SKM-1 treated with dmso at 0.1 percent for 144 hours (cell line): ENCODE measurements around the gene THEM4.
"Not testable (repeated sequence)": the region's sequence is repeated elsewhere in the genome, so short reads cannot be mapped to it uniquely, and the experiment has no call there.

Experiments used
- DNase-seq: peaks from one replicate; lab custom pipeline; 2025; ENCODE audit not compliant: unreplicated experiment; lab: John Stamatoyannopoulos, UW

The THEM4 gene

DNA sequence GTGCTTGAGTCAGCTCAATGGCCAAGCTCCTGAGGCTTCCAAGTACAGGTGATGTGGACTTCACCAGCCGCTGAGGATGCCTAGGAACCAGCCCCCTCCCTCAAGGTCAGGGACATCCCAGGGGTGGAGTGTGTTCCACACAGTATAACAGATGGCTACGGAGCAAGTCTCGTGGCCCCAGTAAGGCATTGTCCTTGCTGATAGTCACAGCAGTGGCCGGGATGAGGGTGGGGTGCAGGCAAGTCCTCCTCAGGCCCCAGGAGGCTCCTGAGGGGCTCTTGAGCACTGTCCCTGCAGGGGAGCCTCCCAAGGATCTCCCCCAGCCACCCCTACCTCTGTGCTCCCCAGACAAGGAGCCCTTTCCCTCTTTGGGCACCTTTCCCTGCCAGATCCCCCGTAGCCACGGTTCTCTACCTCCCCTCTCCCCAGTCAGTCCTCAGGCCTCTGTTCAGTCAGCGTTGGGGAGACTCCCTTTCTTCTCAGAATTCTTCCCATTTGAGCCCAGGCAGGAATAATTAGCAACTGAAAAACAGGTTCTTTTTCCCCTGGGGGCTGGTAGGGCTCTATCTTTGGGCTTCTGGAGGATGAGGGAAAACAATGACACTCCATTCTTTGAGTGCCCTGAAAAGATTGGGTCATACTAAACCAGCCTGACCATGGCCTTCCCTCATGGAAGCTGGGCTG, 48.7 kb downstream of the THEM4 start:
- no peak for DNase-seq

GRCh38 chr1:151859891-151860293, 49.4 kb downstream of the THEM4 start:
- DNase-seq: no peak

GRCh38 chr1:151858886-151859665, 50.2 kb downstream of the THEM4 start:
- no peak for DNase-seq

DNA sequence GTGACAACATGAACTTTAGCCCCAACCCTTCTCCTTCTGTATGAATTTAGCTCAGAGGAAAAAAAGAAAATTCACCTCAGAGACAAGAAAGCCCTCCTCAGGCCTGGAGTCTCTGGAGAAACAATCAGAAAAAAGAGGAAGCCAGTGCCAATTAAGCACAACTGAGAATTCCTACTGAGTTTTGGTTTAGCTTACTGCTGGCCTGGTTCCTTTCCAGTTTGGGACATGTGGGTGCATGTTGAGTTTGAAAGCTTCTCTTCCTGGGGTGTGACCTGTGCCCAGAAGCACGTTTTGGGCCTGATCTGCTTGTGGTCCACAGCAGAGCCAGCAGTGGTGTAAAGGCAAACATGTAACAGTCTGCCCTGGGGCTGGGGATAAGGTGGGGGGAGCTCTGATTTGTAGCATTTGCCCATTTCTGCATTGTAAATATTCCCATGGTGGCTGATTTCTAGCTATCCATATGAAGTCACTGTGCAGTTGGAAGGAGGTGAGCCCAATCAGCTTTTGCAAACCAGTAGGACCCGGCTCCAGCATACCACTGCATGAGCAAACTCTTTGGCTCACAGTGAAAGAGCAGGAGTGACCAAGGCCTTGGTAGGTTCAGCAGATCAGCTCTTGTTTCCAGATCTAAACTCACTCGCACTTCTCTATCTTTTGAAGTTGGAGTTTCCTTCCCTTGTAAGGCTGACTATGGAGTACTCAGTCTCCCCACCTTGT, 51.1 kb downstream of the THEM4 start:
- no peak for DNase-seq

GRCh38 chr1:151855933-151856332, 53.4 kb downstream of the THEM4 start:
- DNase-seq: no peak

DNA sequence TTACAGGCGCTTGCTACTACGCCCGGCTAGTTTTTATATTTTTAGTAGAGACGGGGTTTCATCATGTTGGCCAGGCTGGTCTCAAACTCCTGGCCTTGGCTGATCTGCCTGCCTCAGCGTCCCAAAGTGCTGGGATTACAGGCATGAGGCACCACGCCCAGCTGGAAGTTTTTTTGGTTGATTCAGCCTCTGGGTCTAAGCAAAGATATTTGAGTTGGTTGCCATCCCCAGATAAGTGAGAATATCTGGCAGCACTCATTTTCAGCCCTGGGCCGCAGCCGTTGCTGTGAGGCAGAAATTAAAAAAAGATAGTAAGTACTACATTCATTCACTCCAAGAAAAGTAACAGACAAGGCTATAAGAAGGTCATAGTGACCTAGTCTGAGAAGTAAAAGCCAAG, 53.8 kb downstream of the THEM4 start:
- not testable (repeated sequence) for DNase-seq

DNA sequence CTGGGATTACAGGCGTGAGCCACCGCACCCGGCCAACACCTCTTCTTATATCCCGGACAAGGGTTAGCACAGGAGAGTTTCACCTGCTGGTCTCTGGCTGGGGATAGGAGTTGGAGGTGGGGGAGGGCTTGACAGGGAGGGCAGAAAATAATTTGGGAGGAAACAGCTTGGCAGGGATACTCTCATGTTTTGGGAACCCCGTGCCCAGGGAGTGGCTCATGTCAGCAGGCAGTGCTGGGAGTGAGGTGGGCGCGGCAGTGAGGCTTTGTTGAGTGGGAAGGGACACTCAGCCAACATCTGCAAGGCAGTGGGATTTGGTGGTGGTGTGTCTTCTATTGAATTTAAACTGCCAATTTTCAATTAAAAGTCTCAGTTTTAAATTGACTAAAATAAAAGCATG, 54.7 kb downstream of the THEM4 start:
- DNase-seq: no peak

DNA sequence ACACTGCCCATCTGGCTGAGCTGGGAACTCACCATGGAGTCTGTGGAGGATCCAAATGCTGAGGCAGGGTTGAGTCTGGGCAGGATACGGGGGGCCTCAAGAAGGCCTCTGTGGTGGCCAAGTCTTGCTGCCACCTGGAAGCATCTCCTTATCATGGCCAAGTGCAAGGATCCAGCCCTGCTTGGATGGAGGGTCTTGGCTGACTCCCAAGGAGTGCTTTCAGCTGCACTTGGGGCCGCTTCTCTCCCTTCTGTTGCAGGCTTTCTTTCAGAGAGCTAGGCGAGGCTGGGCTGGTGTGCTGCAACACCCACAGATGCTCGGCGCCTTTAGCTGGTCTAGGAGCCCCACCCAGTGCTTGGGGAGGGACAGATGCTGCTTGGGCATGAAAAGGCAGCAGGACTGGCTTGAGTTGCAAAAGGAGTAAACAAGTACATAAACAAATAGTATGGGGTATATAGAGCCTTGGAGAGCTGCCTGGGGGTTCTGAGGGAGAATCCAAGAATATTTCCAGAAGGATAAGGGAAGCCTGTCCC, 55.8 kb downstream of the THEM4 start, which contains the start of gene THEM5:
Gene THEM5 (minus strand): TSS at position 302 of the 533 bp plus-strand sequence. CDS start 147 bp downstream, at position 155.
- DNase-seq: no peak

DNA sequence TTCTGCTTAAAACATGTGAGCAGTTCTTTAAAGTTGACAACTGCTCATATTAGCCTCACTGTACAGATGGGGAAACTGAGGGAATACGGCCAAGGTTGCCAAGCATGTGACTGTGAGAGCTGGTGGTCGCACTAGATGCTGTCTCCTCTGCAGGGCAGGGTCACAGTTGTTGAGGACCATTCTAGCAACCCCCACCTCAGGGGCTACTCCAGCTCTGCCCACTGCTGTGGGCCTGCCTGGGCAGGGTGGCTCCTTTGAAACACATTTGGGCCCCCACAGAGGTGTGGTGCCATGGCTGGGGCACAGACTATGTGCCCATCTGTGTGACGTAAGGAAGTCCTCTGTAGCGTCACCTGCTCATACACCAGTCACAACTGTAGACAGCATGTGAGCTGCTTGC, 56.6 kb downstream of the THEM4 start:
- no peak for DNase-seq

DNA sequence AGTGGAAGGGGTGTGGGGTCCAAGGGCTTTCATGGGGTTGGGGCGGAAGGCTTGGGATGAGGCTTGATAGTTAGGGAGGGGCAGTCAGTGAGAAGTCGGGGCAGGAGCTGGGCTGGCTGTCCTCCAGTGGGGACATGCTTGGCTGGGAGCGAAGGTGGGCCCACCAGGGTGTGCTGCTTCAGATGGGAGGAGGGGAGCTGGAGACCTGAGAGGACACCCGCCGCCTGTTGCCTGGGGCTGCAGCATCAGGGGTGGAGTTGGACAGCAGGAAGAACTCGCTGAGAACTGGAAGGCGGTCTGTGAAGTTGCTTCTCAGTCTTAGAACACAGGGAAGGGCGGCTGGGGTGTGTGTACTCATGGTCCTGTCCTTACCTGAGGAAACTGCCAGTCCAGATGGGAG, 57.4 kb downstream of the THEM4 start:
- DNase-seq: no peak

GRCh38 chr1:151849871-151850270, 59.4 kb downstream of the THEM4 start:
- no peak for DNase-seq

GRCh38 chr1:151849126-151849525, 60.2 kb downstream of the THEM4 start:
- no peak for DNase-seq

- DNase-seq: no peak
Observed at GRCh38 chr1:151847867-151848596, 61.3 kb downstream of the THEM4 start.

GRCh38 chr1:151846686-151847237, 62.5 kb downstream of the THEM4 start:
- DNase-seq: no peak

DNA sequence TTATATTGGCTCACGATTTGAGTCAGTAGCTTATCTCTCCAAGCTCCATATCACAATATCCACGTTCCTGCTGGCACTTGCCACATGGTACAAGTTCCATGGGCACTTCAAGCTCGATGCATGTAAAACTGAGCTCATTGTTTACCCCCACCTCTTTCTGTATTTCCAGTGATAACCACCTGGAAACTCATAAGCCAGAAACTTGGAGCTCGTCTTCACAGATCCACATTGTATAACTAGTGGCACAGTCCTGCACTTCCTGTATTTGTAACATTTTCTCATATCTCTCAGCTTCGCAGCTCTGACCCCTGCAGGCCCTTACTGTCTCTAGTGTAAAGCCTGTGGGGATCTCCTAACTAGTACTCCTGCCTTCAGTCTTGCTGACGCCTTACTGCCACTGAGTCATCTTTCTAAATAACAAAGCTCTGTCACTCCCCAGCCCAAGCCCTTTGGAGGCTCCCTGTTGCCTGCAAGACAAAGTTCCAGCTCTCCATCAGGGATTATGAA, 63.2 kb downstream of the THEM4 start:
- no peak for DNase-seq

DNA sequence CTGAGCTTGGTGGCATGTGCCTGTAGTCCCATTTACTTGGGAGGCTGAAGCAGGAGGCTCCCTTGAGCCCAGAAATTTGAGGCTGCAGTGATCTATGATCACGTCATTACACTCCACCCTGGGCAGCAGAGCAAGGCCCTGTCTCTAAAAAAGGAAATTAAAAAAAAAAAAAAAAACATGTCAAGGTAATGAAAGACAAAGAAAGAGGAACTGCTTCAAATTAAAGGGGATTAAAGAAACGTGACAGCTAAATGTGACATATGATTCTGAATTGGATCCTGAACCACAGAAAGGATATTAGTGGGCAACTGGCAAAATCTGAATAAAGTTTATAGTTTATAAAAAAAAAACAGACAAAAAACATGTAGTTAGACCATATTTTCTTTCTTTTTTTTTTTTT, 65.9 kb downstream of the THEM4 start:
- DNase-seq: no peak

DNA sequence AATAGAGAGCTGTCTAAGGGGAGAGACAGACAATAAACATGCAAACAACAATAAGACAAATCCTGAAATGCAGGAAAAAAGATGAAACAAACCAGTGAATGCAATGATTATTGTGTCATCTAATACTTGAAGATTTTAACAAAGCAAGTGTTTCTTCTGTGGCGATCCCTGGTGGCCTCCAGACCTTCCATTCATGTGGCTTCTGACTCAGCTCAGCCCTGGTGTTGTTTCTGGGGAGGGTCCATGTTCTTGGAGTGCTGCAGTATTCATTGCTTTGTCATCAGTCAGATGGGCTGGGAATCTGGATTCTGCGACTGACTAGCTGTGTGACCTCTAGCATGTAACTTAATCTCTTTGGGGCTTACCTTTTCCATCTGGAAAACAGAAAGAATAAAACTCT, 68.2 kb downstream of the THEM4 start:
- DNase-seq: no peak

- no peak for DNase-seq
Observed at GRCh38 chr1:151840421-151840820, 68.9 kb downstream of the THEM4 start.

DNA sequence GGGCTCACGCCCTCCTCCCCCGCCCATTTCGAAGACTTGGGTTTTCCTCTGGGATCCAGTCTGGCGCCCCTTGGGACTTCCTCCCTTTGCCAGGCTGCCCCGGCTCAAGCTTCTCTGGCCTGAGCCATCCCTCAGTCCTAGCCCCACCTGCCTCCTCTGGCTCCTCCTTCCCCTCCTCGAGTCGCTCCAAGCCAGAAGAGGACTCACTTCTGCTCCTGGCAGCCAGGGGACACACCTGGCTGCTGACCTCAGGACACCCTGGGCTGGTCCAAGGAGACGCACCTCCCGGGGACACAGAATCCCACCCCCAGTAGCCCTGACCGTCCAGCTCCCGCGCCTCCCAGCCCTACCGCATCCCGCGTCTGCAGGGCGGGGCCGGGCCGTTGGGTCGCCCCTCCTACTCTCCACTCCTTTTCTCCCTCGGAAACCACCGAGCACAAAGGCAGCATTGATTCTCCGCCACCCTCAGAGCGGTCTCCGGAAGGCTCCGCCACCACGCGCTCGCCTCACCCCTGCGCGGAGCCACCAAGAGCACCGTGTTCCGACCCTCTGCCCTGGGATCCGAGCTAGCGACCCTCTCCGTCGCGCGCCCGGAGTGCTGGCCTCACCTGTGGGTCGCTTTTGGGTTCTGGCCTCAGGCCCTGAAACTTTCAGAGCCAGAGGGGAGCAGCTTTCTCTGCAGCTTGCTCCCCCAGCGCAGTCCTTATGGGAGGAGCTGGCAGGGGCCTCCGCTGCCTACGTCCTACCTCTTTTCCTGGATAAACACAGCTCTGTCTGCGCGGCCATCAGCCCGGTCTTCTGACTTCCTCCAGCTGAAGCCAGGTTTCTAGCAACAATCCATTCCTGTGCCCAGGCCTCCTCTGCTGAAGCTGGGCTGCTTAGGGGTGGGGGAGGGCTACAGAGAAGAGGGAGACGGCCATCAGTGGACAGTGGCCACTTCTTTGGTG, 69.6 kb downstream of the THEM4 start, which contains the start of gene C2CD4D:
Gene C2CD4D (minus strand): TSS at position 364 of the 947 bp plus-strand sequence. CDS start 831 bp downstream, outside the sequence.
- no peak for DNase-seq
